NCI-H524 treated with DMSO at 0.1 percent for 48 hours (cell line): ENCODE measurements around the gene ACACA.

Experiments
- DNase-seq: peaks from one replicate; lab custom pipeline; 2025; lab: John Stamatoyannopoulos, UW

Gene ACACA

GRCh38 chr17:37131669-37132611 lies 274.7 kb downstream of the ACACA start:
- no peak for DNase-seq

DNA sequence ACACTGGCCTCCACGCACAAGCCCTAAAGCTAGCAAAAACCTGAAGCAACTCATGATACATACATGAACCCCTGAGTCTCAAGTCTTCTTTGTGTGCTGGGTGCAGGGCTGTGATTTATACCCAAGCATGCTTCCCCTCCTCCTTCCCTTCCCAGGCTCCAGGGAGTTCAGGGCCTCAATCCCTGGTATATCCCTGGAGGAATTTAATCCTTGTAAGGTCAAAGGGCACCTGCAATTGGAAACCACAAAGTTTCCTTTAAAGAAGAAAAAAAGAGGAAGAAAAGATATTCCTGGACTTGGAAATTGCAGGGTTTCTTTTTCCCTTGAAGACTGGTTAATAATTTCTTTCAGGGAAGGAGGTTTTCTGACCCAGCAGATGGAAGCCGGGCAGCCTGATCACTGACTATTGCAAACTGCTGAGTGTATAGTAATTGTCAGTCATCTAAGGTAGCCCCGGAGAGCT lies 275.6 kb downstream of the ACACA start:
- DNase-seq, result no peak

- DNase-seq, result peak; percentile 53
Observed at GRCh38 chr17:37124821-37125173, 281.8 kb downstream of the ACACA start.

GRCh38 chr17:37123941-37124820 lies 282.5 kb downstream of the ACACA start:
- DNase-seq, result no peak

DNA sequence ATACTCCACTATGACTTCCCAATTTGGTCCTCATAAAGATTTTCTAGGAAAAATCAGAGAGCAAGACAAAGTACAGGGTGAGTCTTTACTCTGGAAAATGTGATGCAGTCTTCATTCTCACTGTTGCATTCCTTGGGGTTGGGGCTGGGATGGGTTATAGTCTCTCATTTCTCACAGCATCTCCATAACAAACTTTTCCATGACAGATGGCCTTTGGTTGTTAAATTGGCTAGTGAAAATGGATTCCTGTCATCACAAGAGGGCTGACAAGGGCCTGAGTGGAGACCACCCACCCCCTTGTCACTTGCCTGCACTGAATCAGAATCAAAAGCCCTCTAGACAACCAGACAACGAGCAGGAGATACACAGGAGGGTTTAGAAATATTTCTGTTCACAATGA lies 283.2 kb downstream of the ACACA start:
- peak; percentile 36 for DNase-seq

DNA sequence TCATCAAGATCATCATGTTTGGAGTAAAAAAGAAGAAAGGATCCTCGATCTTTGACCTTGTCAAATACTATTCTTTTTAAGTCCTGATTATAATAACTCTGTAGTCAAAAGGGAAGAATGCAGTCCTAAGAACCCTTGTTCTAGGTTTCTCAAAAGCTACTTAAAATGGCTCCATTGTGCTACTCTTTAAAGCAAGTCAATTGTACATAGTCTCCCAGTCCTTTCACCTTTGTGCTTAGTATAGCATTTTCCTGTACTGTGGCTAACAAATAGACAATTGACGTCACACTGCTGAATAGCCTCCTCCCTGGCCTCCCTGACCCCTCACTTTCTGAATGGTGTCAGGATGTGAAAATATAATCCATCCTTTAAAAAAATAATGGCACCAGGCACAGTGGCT lies 285.0 kb downstream of the ACACA start:
- no peak for DNase-seq

- no peak for DNase-seq
Observed at GRCh38 chr17:37118366-37119137, 288.1 kb downstream of the ACACA start.

- no peak for DNase-seq
Observed at GRCh38 chr17:37117373-37118142, 289.1 kb downstream of the ACACA start.

DNA sequence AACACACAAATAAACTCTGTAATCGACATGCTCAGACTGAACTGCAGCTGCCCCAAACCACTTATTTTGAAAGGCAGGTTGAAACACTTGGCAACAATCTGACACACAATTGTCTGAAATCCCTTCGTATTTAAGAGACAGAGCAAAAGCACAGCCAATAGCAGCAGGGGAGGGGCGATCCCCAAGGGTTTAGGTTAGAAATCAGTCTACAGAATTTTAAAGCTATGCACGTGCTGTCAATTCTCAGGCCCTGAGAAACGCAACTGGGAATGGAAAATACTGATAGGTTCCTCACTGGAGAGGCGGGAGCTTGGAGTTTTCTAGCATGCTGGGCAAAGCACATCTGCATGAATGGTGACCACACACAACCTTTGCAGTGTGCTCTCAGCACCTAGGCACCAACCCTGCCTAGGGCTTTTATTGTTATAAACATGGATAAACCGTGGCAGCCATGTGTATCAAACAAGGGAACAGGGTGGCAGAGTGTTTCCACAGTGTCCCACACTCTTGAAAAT lies 289.9 kb downstream of the ACACA start:
- no peak for DNase-seq

DNA sequence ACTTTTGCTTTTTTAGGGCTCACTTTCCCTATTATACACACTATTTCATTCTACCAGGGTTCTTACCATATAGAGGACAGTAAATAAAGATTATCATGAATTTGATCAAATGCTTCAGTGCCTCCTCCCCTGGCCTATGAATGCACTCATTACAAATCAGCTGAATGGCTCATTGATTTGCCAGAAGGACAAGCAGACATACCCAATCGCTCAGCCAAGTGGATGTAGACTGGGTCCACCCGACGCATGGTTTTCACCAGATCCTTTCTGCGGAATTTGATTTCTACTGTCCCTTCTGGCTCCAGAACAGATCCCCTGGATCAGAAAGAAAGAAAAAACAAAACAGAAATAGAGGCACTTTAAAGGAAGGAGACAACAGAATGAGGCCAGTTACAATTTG lies 295.3 kb downstream of the ACACA start:
- DNase-seq, result no peak

DNA sequence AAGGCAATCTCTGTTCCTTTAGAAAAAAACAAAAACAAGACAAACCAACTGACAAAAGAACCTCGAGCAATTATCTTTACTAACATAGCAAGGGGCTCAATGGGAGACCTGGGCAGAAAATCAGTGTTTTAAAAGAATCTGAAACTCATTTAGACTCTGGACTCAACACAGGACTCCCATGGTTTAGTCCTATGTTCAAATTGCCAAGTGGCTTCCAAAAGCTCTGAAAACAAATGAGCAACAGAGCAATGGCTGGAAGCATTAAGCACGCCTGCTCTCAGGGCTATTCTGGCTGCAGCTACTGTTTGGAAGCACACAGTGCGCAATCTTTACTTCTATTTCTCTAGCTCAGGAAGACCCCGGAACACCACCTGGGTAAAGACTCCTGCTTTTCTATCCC lies 295.9 kb downstream of the ACACA start:
- no peak for DNase-seq

- DNase-seq, result no peak
Observed at GRCh38 chr17:37109731-37110710, 296.6 kb downstream of the ACACA start.

DNA sequence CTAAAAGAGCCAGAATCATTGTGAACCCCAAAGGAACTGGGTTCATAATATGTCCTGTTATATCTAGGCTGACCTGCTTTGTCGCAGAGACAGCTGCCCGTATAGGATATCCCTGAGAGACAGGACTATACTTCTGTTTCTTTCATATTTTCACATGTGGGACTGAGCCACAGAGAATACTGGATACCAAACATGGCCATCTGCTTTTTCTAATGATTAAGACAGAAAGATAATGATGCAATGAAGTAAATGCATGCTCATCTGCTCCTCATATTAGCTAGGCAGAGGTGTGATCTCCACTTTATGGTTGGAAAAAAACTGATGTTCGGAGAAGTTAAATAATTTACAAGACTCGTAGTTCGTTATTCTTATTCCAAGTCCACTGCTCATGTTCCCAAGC lies 297.5 kb downstream of the ACACA start:
- no peak for DNase-seq

DNA sequence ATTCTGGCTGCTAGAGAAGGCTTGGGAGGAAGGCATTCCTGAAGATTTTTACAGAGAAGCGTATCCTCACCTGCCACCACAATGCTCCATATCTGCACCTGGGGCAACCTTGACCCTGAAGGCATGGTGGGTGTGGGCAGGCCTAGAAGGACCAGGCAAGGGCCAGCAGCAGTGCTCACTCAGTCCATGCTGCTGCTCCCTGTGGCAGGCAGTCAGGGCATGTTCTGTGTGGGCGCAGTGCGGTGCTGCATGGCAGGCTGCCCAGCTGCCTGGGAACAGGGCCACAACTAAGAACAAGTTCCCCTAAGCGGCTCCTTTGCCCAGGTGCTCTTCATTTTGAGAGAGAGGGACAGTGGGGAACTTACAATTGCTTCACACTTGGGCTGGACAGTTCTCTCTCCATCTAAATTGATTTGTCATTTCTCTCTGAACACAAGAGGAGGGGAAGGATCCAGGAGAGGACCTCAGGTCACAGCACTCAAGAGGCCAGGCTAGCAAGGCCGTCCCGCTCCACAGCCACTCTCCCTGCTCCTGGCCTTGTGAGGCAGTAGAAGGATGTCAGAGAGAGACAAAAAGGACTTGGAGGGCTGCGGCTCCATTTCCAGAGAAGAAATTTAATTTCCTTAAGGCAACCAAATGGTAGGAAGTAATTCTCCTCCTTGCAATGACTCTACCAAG lies 299.1 kb downstream of the ACACA start:
- DNase-seq, result no peak

DNA sequence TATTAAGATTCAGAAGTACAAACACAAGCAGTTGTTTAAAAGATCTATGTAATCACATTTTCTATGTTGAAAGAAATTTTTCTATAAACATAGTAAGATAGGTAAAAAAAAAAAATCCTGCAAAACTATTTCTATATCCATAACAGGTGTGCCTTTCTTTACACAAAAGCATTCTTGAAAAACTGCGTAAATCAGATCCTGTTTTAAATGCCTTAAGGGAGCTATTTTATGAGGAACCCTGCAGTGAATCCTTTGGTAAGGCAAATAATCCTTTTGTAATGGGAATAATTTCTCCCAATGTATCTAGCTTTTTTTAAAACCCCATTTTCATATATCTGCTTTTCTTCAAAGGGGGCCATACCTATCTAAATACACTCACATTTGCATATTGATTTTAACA lies 300.6 kb downstream of the ACACA start:
- no peak for DNase-seq

DNA sequence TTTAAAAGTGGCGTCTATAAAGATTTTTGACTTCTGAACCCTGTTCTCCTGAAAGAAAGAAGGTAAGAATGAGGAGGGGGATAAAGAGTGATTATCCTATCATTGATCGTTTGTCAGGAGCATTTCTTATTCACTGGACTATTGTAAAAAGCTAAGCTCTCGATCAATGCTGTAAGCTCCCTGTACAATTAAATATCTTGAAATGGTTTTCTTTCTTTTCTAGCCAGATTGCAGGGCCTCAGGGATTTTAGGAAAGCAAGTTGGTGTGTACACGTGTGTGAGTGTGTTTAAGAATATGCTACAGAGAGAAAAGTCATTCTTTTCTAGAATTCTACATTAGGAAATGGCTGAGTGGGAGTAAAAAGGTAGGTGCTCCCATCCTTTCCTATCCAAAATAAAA lies 303.4 kb downstream of the ACACA start:
- DNase-seq, result no peak

GRCh38 chr17:37101306-37101705 lies 305.3 kb downstream of the ACACA start:
- DNase-seq, result no peak

- DNase-seq, result no peak
Observed at GRCh38 chr17:37100231-37100630, 306.4 kb downstream of the ACACA start.

DNA sequence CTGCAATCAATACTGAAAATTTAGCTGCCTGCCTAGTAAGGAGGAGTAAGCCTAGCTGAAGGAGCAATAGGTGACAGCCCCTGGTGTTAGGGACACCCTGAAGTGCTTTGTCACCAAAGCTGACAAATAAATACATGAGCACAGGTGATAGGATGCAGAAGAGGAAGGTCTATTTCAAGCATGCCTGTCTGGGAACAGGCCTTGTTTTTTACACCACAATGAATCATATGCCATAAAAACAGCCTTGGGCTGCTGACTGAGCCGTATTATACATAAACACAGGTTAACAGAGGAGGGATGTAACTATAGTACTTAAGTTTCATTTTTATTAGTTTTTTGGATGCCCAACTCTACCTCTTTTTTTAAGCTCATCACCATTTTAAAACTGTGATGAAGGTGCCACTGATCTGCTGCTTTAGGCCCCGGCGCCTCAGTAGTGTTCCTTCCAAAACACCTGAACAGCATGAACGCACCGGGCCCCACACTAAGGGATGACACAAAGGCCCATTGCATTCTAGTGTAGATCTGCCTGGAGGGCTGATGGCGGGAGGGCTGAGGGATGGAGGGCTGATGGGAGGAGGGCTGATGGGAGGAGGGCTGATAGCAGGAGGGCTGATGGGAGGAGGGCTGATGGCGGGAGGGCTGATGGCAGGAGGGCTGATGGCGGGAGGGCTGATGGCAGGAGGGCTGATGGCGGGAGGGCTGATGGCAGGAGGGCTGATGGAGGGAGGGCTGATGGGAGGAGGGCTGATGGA lies 307.5 kb downstream of the ACACA start:
- DNase-seq, result no peak
